H1 (cell line): ENCODE results near the gene B3GALT6. TPM values are rescaled to one million over a fixed set of nuclear protein-coding genes. Genes with fewer than 3 reads are reported as not detected.
A peak's percentile ranks its signal among the peaks of the same experiment; 100 is the strongest.

Experiments
- CTCF ChIA-PET: fragments of 300-600 bp; sonication (Branson Sonifier 250); formaldehyde crosslinking; loops from one replicate; lab custom pipeline; 2021; ENCODE audit not compliant: partially characterized antibody; lab: Charles Lee
- POLR2A ChIA-PET: fragments of 300-600 bp; sonication (Branson Sonifier 250); formaldehyde crosslinking; loops from one replicate; lab custom pipeline; 2021; ENCODE audit warnings: inconsistent platforms; ENCODE audit not compliant: partially characterized antibody; lab: Charles Lee
- DNase-seq, 2 experiments: peaks; one replicate each; pipeline versions ENCODE4 v3.0.0 to v3.0.0-alpha.2; 2010 to 2022; ENCODE audit warnings: low spot score in 2 of 2, low read depth in 1 of 2, mixed read lengths in 1 of 2
- FAIRE-seq: peaks from 2 replicates; lab custom pipeline; 2011; peaks lifted over from hg19 to GRCh38; lab: Jason Lieb, UNC
- H2AFZ ChIP-seq: 2 replicates; pipeline ENCODE4 v1.8.1; 2012; ENCODE audit warnings: low read length, inconsistent platforms
- H2AK5ac ChIP-seq: 2 replicates; pipeline ENCODE4 v1.6.1; 2013; ENCODE audit warnings: low read depth, low read length
- H2BK120ac ChIP-seq: replicated peaks from 2 replicates; pipeline ENCODE3; 2013; ENCODE audit warnings: low read depth, low read length, inconsistent platforms
- H2BK12ac ChIP-seq: 2 replicates; pipeline ENCODE4 v1.6.1; 2013; ENCODE audit warnings: low read depth, low read length
- H2BK15ac ChIP-seq: 2 replicates; pipeline ENCODE4 v1.6.1; 2013; ENCODE audit warnings: low read length
- H2BK20ac ChIP-seq: 2 replicates; pipeline ENCODE4 v1.6.1; 2013; ENCODE audit warnings: low read length
- H2BK5ac ChIP-seq: 2 replicates; pipeline ENCODE4 v1.6.1; 2013; ENCODE audit warnings: low read depth, low read length
- H3K14ac ChIP-seq: 2 replicates; pipeline ENCODE4 v1.6.1; 2013; ENCODE audit warnings: inconsistent platforms; ENCODE audit not compliant: insufficient read length
- H3K18ac ChIP-seq: 2 replicates; pipeline ENCODE4 v1.6.1; 2013; ENCODE audit warnings: low read length; ENCODE audit errors: extremely low read depth
- H3K23ac ChIP-seq: 2 replicates; pipeline ENCODE4 v1.6.1; 2013; ENCODE audit warnings: inconsistent platforms; ENCODE audit not compliant: insufficient read length
- H3K23me2 ChIP-seq: 2 replicates; pipeline ENCODE4 v1.6.1; 2013; ENCODE audit warnings: low read depth, low read length
- H3K27ac ChIP-seq: 2 replicates; pipeline ENCODE4 v1.6.1; 2011; ENCODE audit warnings: low read depth, low read length, inconsistent platforms
- H3K27me3 ChIP-seq, 4 experiments: replicated peaks in 1 of 4; 1 replicate in 1 of 4; 2 replicates in 3 of 4; pipeline versions ENCODE4 v1.6.1 to v1.8.1; 2011 to 2013; ENCODE audit warnings: low read length in 3 of 4, mild to moderate bottlenecking in 3 of 4, inconsistent platforms in 2 of 4, mixed read lengths in 2 of 4, moderate library complexity in 1 of 4; ENCODE audit not compliant: control insufficient read depth in 3 of 4, insufficient read depth in 3 of 4; ENCODE audit errors: extremely low read depth in 1 of 4
- H3K36me3 ChIP-seq, 4 experiments: 2 replicates each; pipeline versions ENCODE4 v1.6.1 to v1.8.1; 2011 to 2013; ENCODE audit warnings: mild to moderate bottlenecking in 4 of 4, low read length in 3 of 4, moderate library complexity in 2 of 4, control low read depth in 1 of 4, inconsistent platforms in 1 of 4; ENCODE audit not compliant: insufficient read depth in 4 of 4, control insufficient read depth in 2 of 4
- H3K4ac ChIP-seq: replicated peaks from 2 replicates; pipeline ENCODE3; 2013; ENCODE audit warnings: low read length, low read depth, mixed read lengths, inconsistent platforms; ENCODE audit not compliant: insufficient read length
- H3K4me1 ChIP-seq, 4 experiments: replicated peaks in 1 of 4; 1 replicate in 1 of 4; 2 replicates in 3 of 4; pipeline versions ENCODE4 v1.6.1 to v1.8.1; 2011 to 2013; ENCODE audit warnings: low read length in 3 of 4, inconsistent platforms in 2 of 4, mixed read lengths in 1 of 4; ENCODE audit not compliant: insufficient read depth in 4 of 4, control insufficient read depth in 3 of 4
- H3K4me2 ChIP-seq, 2 experiments: 2 replicates each; pipeline versions ENCODE4 v1.6.1 to v1.8.1; 2011 to 2013; ENCODE audit warnings: low read depth in 2 of 2, low read length in 2 of 2, control low read depth in 1 of 2, inconsistent platforms in 1 of 2, mild to moderate bottlenecking in 1 of 2; ENCODE audit not compliant: insufficient read depth in 1 of 2
- H3K4me3 ChIP-seq, 4 experiments: fragments of 200-600, 300-600 bp in 1 of 4; sonication (generic), shearing (Covaris generic), sonication (Bioruptor Twin) in 1 of 4; 2 replicates each; pipeline versions ENCODE4 v1.5.1 to v1.8.1; 2011 to 2016; ENCODE audit warnings: low read length in 4 of 4, low read depth in 3 of 4, control low read depth in 2 of 4, inconsistent platforms in 2 of 4, mild to moderate bottlenecking in 2 of 4, mixed read lengths in 1 of 4, moderate library complexity in 1 of 4; ENCODE audit not compliant: insufficient read depth in 2 of 4; ENCODE audit errors: extremely low read depth in 1 of 4
- H3K56ac ChIP-seq: replicated peaks from 2 replicates; pipeline ENCODE3; 2013; ENCODE audit warnings: low read depth, mild to moderate bottlenecking, mixed read lengths, low read length, inconsistent platforms; ENCODE audit not compliant: insufficient read length
- H3K79me1 ChIP-seq: 2 replicates; pipeline ENCODE4 v1.6.1; 2013; ENCODE audit warnings: low read depth, low read length, control low read depth
- H3K79me2 ChIP-seq, 2 experiments: 2 replicates each; pipeline versions ENCODE4 v1.6.1 to v1.8.1; 2012 to 2013; ENCODE audit warnings: low read length in 2 of 2, mild to moderate bottlenecking in 2 of 2, inconsistent platforms in 1 of 2; ENCODE audit not compliant: insufficient read depth in 2 of 2, control insufficient read depth in 1 of 2
- H3K9ac ChIP-seq, 4 experiments: replicated peaks in 1 of 4; 1 replicate in 1 of 4; 2 replicates in 3 of 4; pipeline versions ENCODE4 v1.6.1 to v1.8.1; 2011 to 2013; ENCODE audit warnings: low read depth in 3 of 4, low read length in 3 of 4, control low read depth in 2 of 4, mild to moderate bottlenecking in 2 of 4, moderate library complexity in 2 of 4, inconsistent platforms in 1 of 4; ENCODE audit errors: extremely low read depth in 1 of 4
- H3K9me3 ChIP-seq, 2 experiments: 2 replicates each; pipeline versions ENCODE4 v1.6.1 to v1.8.1; 2012 to 2013; ENCODE audit warnings: mild to moderate bottlenecking in 2 of 2, moderate library complexity in 2 of 2, control low read depth in 1 of 2, inconsistent platforms in 1 of 2, low read depth in 1 of 2, low read length in 1 of 2, mixed read lengths in 1 of 2; ENCODE audit not compliant: insufficient read depth in 2 of 2
- H4K20me1 ChIP-seq, 2 experiments: replicated peaks in 1 of 2; 2 replicates each; pipeline versions ENCODE3 to v1.8.1; 2011 to 2013; ENCODE audit warnings: inconsistent platforms in 2 of 2, low read length in 2 of 2, mild to moderate bottlenecking in 1 of 2; ENCODE audit not compliant: insufficient read depth in 2 of 2, control insufficient read depth in 1 of 2
- H4K5ac ChIP-seq: 2 replicates; pipeline ENCODE4 v1.6.1; 2013; ENCODE audit warnings: low read length, low read depth, mixed read lengths, inconsistent platforms; ENCODE audit not compliant: insufficient read length
- H4K8ac ChIP-seq: 2 replicates; pipeline ENCODE4 v1.8.0; 2013; ENCODE audit warnings: mild to moderate bottlenecking, moderate library complexity, low read length, inconsistent platforms; ENCODE audit not compliant: insufficient read depth; ENCODE audit errors: extremely low read depth
- H4K91ac ChIP-seq: replicated peaks from 2 replicates; pipeline ENCODE3; 2013; ENCODE audit warnings: low read length, mixed read lengths, inconsistent platforms; ENCODE audit not compliant: insufficient read length
- CTCF ChIP-seq, 3 experiments: IDR thresholded peaks; 1 replicate in 2 of 3; 2 replicates in 1 of 3; pipeline versions ENCODE4 v1.5.1 to v1.6.1; 2011; ENCODE audit warnings: low read length in 3 of 3, mild to moderate bottlenecking in 3 of 3, inconsistent platforms in 2 of 3, low read depth in 1 of 3, moderate library complexity in 1 of 3; ENCODE audit not compliant: insufficient read depth in 1 of 3; ENCODE audit errors: control extremely low read depth in 1 of 3
- EP300 ChIP-seq, 2 experiments: IDR thresholded peaks; 1 replicate in 1 of 2; 2 replicates in 1 of 2; pipeline ENCODE4 v1.6.1; 2011 to 2012; ENCODE audit warnings: low read depth in 2 of 2, low read length in 2 of 2, mild to moderate bottlenecking in 2 of 2, borderline replicate concordance in 1 of 2, inconsistent platforms in 1 of 2, moderate library complexity in 1 of 2
- GABPA ChIP-seq: IDR thresholded peaks from 2 replicates; pipeline ENCODE4 v1.6.1; 2011; ENCODE audit warnings: mild to moderate bottlenecking, low read length, moderate library complexity, borderline replicate concordance; ENCODE audit not compliant: insufficient read depth
- SRF ChIP-seq: IDR thresholded peaks from 2 replicates; pipeline ENCODE4 v1.6.1; 2011; ENCODE audit warnings: mild to moderate bottlenecking, low read depth, low read length, moderate library complexity
- WGBS, 2 experiments: shearing (Covaris generic) in 1 of 2; methylation state at CpG; one replicate each; pipeline versions ENCODE4 v1.1.6 to v1.1.7; 2013 to 2015; ENCODE audit warnings: low lambda C conversion rate in 2 of 2, mixed read lengths in 2 of 2, inconsistent platforms in 1 of 2, low coverage in 1 of 2, missing lambda C conversion rate in 1 of 2; ENCODE audit not compliant: insufficient replicate concordance in 2 of 2, insufficient coverage in 1 of 2, insufficient read length in 1 of 2; ENCODE audit errors: extremely low coverage in 1 of 2, missing lambda C conversion rate in 1 of 2; 5-methylcytosine and 5-hydroxymethylcytosine counted together
- polyA plus RNA-seq, 7 experiments: library from polyadenylated mRNA; depleted of rRNA in 3 of 7; stranded (reverse) in 5 of 7; unstranded in 2 of 7; fragments of >200 nt in 5 of 7; fragments of 200-250 nt in 2 of 7; gene quantifications; 1 replicate in 5 of 7; 2 replicates in 1 of 7; 4 replicates in 1 of 7; pipeline versions ENCODE4 v1.2.1 to v1.2.3, GENCODE V29; 2011 to 2013; ENCODE audit warnings: missing spikeins in 2 of 7, mixed read lengths in 2 of 7
- total RNA-seq: library from RNA; stranded (reverse); fragmentation: NEBNext Ultra II Directional; extraction: Animal tissue kit (Norgen Biotek cat#: 25700); gene quantifications from 2 replicates; pipeline ENCODE4 v1.2.1, GENCODE V29; 2021

The B3GALT6 gene
- total and polyA plus RNA-seq, 2 of the 8 experiments (the other 6 are each of a cell fraction or from before 2014, with no cell fraction given), result 18.4 to 20.4 TPM

GRCh38 chr1:1206966-1207531 is 25.0 kb upstream of the B3GALT6 start:
- Histone ChIP-seq H3K9me3 (no peaks in the 10 kb centered on the region), H3K23me2 (peaks cover 8% of the 10 kb centered on the region; the same call in 1 of the 2 replicates), H2BK5ac (no peak overlapping the region), H2AK5ac (no peak overlapping the region), H3K56ac (no peak overlapping the region), H3K18ac (no peak overlapping the region), H2BK120ac (no peak overlapping the region), H4K20me1 (no peaks in the 10 kb centered on the region), H3K14ac (no peak overlapping the region), H3K4ac (no peak overlapping the region), H3K4me3 (peak overlapping the region in 1 of 4 experiments; percentile 58; a peak in 3 of 8 replicates), H3K23ac (no peak overlapping the region), H3K79me2 (no peaks in the 10 kb centered on the region), H3K9ac (no peak overlapping the region), H3K27ac (no peak overlapping the region), H4K91ac (no peak overlapping the region), H2AFZ (no peak overlapping the region), H3K4me1 (peaks cover 0 to 13% (median 5%) of the 10 kb centered on the region in 4 experiments; a peak in 6 of 7 replicates), H2BK12ac (no peak overlapping the region), H3K79me1 (no peaks in the 10 kb centered on the region), H3K27me3 (peaks cover 0 to 19% (median 15%) of the 10 kb centered on the region in 4 experiments; a peak in 6 of 7 replicates), H2BK15ac (no peak overlapping the region), H3K4me2 (peak overlapping the region; percentile 67 to 92), H4K8ac (no peak overlapping the region; the same call in 1 of the 2 replicates), H2BK20ac (no peak overlapping the region), H4K5ac (no peak overlapping the region), H3K36me3 (no peaks in the 10 kb centered on the region)
- POLR2A ChIA-PET, result interaction anchor here (0.9 kb wide), 1 partner anchor 162 kb away, joined by 4 read pairs; no protein-coding TSS in a partner anchor
- 98% methylated on average over 14 of the region's 19 CpGs; no CpG with 5 or more reads in 1 of the 2 experiments for WGBS, 2 experiments
- TF ChIP-seq EP300 (IDR thresholded peaks at IDR 0.05; ENCODE audit: borderline replicate concordance in 1 of 2, low read depth in 2 of 2, low read length in 2 of 2) (no peak), SRF (no peak), GABPA (no peak), CTCF (IDR thresholded peaks at IDR 0.05; ENCODE audit: control extremely low read depth in 1 of 3, insufficient read depth in 1 of 3, low read depth in 1 of 3, low read length in 3 of 3) (peak in 2 of 3 experiments; percentile 9 to 11; a peak in 2 of 4 replicates)
- FAIRE-seq (no peak), DNase-seq (no peak)
- CTCF ChIA-PET, result interaction anchor here (0.8 to 1.9 kb wide), 10 partner anchors 12 to 145 kb away, joined by 3 to 6 read pairs (median 3); no protein-coding TSS in a partner anchor
